WTC11 (cell line): ENCODE data around the gene CPSF4. TPM values are rescaled to one million over a fixed set of nuclear protein-coding genes. Genes with fewer than 3 reads are reported as not detected.

ENCODE experiments used
- ATF1 ChIP-seq: sonication (generic); formaldehyde crosslinking; IDR thresholded peaks from 2 replicates; pipeline ENCODE4 v1.8.1; 2023; ENCODE audit warnings: mild to moderate bottlenecking, moderate library complexity, missing genetic modification reagents
- CREM ChIP-seq: sonication (generic); formaldehyde crosslinking; IDR thresholded peaks from 2 replicates; pipeline ENCODE4 v1.8.1; 2022; ENCODE audit warnings: mild to moderate bottlenecking, missing genetic modification reagents, moderate library complexity
- EMX1 ChIP-seq: fragments of 250-450 bp; sonication (Bioruptor Pico); IDR thresholded peaks from 2 replicates; pipeline ENCODE4 v1.8.0; 2021; ENCODE audit warnings: mild to moderate bottlenecking
- ETV6 ChIP-seq: sonication (generic); formaldehyde crosslinking; IDR thresholded peaks from 2 replicates; pipeline ENCODE4 v1.8.1; 2022; ENCODE audit warnings: mild to moderate bottlenecking, missing genetic modification reagents
- GRHL2 ChIP-seq: fragments of 250-450 bp; sonication (Bioruptor Pico); IDR thresholded peaks from 2 replicates; pipeline ENCODE4 v1.8.0; 2022; ENCODE audit warnings: mild to moderate bottlenecking, moderate library complexity; ENCODE audit not compliant: insufficient replicate concordance, severe bottlenecking
- IRF2 ChIP-seq: sonication (generic); formaldehyde crosslinking; IDR thresholded peaks from 2 replicates; pipeline ENCODE4 v1.8.0; 2022; ENCODE audit warnings: low read depth, missing genetic modification reagents, borderline replicate concordance
- KAT7 ChIP-seq: sonication (generic); formaldehyde crosslinking; IDR thresholded peaks from 2 replicates; pipeline ENCODE4 v1.8.1; 2023; ENCODE audit warnings: missing genetic modification reagents, mild to moderate bottlenecking, borderline replicate concordance
- MXD4 ChIP-seq: fragments of 250-450 bp; sonication (Bioruptor Pico); IDR thresholded peaks from 2 replicates; pipeline ENCODE4 v1.8.0; 2021; ENCODE audit warnings: mild to moderate bottlenecking, moderate library complexity, borderline replicate concordance
- RELA ChIP-seq: sonication (generic); formaldehyde crosslinking; IDR thresholded peaks from 2 replicates; pipeline ENCODE4 v1.8.1; 2022; ENCODE audit warnings: missing genetic modification reagents, mild to moderate bottlenecking, borderline replicate concordance
- SMAD3 ChIP-seq: sonication (generic); formaldehyde crosslinking; IDR thresholded peaks from 2 replicates; pipeline ENCODE4 v1.8.0; 2022; ENCODE audit warnings: missing genetic modification reagents, mild to moderate bottlenecking, borderline replicate concordance
- SMAD4 ChIP-seq: sonication (generic); formaldehyde crosslinking; IDR thresholded peaks from 2 replicates; pipeline ENCODE4 v1.8.0; 2022; ENCODE audit warnings: mild to moderate bottlenecking, missing genetic modification reagents
- ZNF219 ChIP-seq: sonication (generic); formaldehyde crosslinking; IDR thresholded peaks from 2 replicates; pipeline ENCODE4 v1.8.0; 2023; ENCODE audit warnings: missing genetic modification reagents, mild to moderate bottlenecking, borderline replicate concordance
- ZNF232 ChIP-seq: sonication (generic); formaldehyde crosslinking; IDR thresholded peaks from 2 replicates; pipeline ENCODE4 v1.8.0; 2022; ENCODE audit warnings: mild to moderate bottlenecking, missing genetic modification reagents
- ZNF317 ChIP-seq: sonication (generic); formaldehyde crosslinking; IDR thresholded peaks from 2 replicates; pipeline ENCODE4 v1.8.1; 2023; ENCODE audit warnings: low read depth, mild to moderate bottlenecking, moderate library complexity, missing genetic modification reagents, borderline replicate concordance
- ZNF396 ChIP-seq: fragments of 250-450 bp; sonication (Bioruptor Pico); IDR thresholded peaks from 2 replicates; pipeline ENCODE4 v1.8.0; 2021; ENCODE audit warnings: mild to moderate bottlenecking, moderate library complexity, borderline replicate concordance
- total RNA-seq: library from RNA; stranded (reverse); gene quantifications from 3 replicates; pipeline ENCODE4 v1.2.3, GENCODE V29; 2021
- TF ChIP-seq, protein P1 (sequence below): fragments of 250-450 bp; sonication (Bioruptor Pico); IDR thresholded peaks from 2 replicates; pipeline ENCODE4 v1.8.0; 2021; ENCODE audit warnings: mild to moderate bottlenecking
- TF ChIP-seq, protein P2 (sequence below): sonication (generic); formaldehyde crosslinking; IDR thresholded peaks from 2 replicates; pipeline ENCODE4 v1.8.1; 2022; ENCODE audit warnings: mild to moderate bottlenecking, missing genetic modification reagents, moderate library complexity, borderline replicate concordance
- TF ChIP-seq, protein P3 (sequence below): sonication (generic); formaldehyde crosslinking; IDR thresholded peaks from 2 replicates; pipeline ENCODE4 v1.8.1; 2023; ENCODE audit warnings: mild to moderate bottlenecking, missing genetic modification reagents, borderline replicate concordance
- TF ChIP-seq, protein P4 (sequence below): sonication (generic); formaldehyde crosslinking; conservative IDR thresholded peaks from 2 replicates; pipeline ENCODE4 v1.8.1; 2022; ENCODE audit warnings: mild to moderate bottlenecking, missing genetic modification reagents
- TF ChIP-seq, protein P5 (sequence below): fragments of 250-450 bp; sonication (Bioruptor Pico); IDR thresholded peaks from 2 replicates; pipeline ENCODE4 v1.9.0; 2021; ENCODE audit warnings: moderate library complexity, mild to moderate bottlenecking, inconsistent platforms, borderline replicate concordance
- TF ChIP-seq, protein P6 (sequence below): sonication (generic); formaldehyde crosslinking; IDR thresholded peaks from 2 replicates; pipeline ENCODE4 v1.8.0; 2022; ENCODE audit warnings: mild to moderate bottlenecking, missing genetic modification reagents
- TF ChIP-seq, protein P7 (sequence below): sonication (generic); formaldehyde crosslinking; IDR thresholded peaks from 2 replicates; pipeline ENCODE4 v1.8.1; 2023; ENCODE audit warnings: mild to moderate bottlenecking, moderate library complexity, missing genetic modification reagents
- TF ChIP-seq, protein P8 (sequence below): sonication (generic); formaldehyde crosslinking; IDR thresholded peaks from 2 replicates; pipeline ENCODE4 v1.8.1; 2022; ENCODE audit warnings: low read depth, missing genetic modification reagents, borderline replicate concordance
- TF ChIP-seq, protein P9 (sequence below): sonication (generic); formaldehyde crosslinking; IDR thresholded peaks from 2 replicates; pipeline ENCODE4 v1.8.1; 2023; ENCODE audit warnings: mild to moderate bottlenecking, missing genetic modification reagents, moderate library complexity
- TF ChIP-seq, protein P10 (sequence below): sonication (generic); formaldehyde crosslinking; IDR thresholded peaks from 2 replicates; pipeline ENCODE4 v1.8.0; 2022; ENCODE audit warnings: mild to moderate bottlenecking, missing genetic modification reagents

Gene CPSF4
- total RNA-seq, 1 experiment from 2014 or later, result 109 TPM

DNA sequence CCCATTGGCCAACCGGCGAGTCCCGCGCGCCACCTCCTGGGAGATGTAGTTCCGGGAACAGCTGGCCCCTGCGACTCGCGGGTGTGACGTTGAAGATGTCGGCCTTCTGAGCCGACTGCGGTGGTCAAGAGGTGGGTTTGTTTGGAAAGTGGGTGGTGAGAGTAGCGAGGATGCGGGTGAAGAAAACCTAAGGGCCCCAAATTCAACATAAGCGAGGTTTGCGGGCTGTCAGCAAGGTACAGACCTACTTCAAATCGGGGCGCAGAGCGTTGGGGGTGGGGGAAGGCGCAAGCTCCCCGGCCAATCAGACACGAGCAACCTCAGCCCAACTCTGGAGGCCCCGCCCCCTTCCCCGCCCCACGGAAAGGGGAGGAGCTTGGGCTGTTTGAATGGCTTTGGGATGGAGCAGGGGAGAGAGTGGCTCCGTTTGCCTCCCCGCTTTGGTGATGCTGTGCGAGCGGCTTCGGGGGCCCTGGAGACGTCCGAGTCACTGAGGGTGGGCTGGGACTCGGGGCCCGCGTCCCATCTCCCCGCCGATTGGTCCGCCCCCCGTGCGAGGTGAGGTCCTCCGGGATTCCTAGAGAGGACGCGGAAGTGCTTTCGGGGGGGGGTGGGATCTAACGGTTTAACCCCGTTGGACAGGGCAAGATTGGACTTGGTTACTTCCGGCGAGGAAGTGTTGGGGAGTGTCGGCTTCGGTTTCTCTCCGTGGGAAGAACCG is 66.0 kb downstream of the CPSF4 start, which contains the start of gene ZKSCAN5 (continued):
- TF ChIP-seq GRHL2 (CRISPR knock-in tag), result no peak
- TF ChIP-seq, protein P1, sequence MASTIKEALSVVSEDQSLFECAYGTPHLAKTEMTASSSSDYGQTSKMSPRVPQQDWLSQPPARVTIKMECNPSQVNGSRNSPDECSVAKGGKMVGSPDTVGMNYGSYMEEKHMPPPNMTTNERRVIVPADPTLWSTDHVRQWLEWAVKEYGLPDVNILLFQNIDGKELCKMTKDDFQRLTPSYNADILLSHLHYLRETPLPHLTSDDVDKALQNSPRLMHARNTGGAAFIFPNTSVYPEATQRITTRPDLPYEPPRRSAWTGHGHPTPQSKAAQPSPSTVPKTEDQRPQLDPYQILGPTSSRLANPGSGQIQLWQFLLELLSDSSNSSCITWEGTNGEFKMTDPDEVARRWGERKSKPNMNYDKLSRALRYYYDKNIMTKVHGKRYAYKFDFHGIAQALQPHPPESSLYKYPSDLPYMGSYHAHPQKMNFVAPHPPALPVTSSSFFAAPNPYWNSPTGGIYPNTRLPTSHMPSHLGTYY (CRISPR knock-in tag), result no peak
- no peak for TF ChIP-seq MXD4 (CRISPR knock-in tag)
- TF ChIP-seq, protein P2, sequence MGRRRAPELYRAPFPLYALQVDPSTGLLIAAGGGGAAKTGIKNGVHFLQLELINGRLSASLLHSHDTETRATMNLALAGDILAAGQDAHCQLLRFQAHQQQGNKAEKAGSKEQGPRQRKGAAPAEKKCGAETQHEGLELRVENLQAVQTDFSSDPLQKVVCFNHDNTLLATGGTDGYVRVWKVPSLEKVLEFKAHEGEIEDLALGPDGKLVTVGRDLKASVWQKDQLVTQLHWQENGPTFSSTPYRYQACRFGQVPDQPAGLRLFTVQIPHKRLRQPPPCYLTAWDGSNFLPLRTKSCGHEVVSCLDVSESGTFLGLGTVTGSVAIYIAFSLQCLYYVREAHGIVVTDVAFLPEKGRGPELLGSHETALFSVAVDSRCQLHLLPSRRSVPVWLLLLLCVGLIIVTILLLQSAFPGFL (CRISPR knock-in tag), result no peak
- TF ChIP-seq EMX1, result no peak
- no peak for TF ChIP-seq ZNF232 (CRISPR knock-in tag)
- no peak for TF ChIP-seq ZNF317
- no peak for TF ChIP-seq IRF2 (CRISPR knock-in tag)
- TF ChIP-seq, protein P3, sequence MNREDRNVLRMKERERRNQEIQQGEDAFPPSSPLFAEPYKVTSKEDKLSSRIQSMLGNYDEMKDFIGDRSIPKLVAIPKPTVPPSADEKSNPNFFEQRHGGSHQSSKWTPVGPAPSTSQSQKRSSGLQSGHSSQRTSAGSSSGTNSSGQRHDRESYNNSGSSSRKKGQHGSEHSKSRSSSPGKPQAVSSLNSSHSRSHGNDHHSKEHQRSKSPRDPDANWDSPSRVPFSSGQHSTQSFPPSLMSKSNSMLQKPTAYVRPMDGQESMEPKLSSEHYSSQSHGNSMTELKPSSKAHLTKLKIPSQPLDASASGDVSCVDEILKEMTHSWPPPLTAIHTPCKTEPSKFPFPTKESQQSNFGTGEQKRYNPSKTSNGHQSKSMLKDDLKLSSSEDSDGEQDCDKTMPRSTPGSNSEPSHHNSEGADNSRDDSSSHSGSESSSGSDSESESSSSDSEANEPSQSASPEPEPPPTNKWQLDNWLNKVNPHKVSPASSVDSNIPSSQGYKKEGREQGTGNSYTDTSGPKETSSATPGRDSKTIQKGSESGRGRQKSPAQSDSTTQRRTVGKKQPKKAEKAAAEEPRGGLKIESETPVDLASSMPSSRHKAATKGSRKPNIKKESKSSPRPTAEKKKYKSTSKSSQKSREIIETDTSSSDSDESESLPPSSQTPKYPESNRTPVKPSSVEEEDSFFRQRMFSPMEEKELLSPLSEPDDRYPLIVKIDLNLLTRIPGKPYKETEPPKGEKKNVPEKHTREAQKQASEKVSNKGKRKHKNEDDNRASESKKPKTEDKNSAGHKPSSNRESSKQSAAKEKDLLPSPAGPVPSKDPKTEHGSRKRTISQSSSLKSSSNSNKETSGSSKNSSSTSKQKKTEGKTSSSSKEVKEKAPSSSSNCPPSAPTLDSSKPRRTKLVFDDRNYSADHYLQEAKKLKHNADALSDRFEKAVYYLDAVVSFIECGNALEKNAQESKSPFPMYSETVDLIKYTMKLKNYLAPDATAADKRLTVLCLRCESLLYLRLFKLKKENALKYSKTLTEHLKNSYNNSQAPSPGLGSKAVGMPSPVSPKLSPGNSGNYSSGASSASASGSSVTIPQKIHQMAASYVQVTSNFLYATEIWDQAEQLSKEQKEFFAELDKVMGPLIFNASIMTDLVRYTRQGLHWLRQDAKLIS (CRISPR knock-in tag), result no peak
- TF ChIP-seq, protein P4, sequence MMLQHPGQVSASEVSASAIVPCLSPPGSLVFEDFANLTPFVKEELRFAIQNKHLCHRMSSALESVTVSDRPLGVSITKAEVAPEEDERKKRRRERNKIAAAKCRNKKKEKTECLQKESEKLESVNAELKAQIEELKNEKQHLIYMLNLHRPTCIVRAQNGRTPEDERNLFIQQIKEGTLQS (CRISPR knock-in tag), result no peak
- peak; percentile 22; the same call in 1 of the 2 replicates for TF ChIP-seq ETV6
- TF ChIP-seq, protein P5, sequence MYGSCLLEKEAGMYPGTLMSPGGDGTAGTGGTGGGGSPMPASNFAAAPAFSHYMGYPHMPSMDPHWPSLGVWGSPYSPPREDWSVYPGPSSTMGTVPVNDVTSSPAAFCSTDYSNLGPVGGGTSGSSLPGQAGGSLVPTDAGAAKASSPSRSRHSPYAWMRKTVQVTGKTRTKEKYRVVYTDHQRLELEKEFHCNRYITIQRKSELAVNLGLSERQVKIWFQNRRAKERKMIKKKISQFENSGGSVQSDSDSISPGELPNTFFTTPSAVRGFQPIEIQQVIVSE (CRISPR knock-in tag), result no peak
- TF ChIP-seq, protein P6, sequence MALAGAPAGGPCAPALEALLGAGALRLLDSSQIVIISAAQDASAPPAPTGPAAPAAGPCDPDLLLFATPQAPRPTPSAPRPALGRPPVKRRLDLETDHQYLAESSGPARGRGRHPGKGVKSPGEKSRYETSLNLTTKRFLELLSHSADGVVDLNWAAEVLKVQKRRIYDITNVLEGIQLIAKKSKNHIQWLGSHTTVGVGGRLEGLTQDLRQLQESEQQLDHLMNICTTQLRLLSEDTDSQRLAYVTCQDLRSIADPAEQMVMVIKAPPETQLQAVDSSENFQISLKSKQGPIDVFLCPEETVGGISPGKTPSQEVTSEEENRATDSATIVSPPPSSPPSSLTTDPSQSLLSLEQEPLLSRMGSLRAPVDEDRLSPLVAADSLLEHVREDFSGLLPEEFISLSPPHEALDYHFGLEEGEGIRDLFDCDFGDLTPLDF (CRISPR knock-in tag), result no peak
- no peak for TF ChIP-seq ATF1
- TF ChIP-seq, protein P7, sequence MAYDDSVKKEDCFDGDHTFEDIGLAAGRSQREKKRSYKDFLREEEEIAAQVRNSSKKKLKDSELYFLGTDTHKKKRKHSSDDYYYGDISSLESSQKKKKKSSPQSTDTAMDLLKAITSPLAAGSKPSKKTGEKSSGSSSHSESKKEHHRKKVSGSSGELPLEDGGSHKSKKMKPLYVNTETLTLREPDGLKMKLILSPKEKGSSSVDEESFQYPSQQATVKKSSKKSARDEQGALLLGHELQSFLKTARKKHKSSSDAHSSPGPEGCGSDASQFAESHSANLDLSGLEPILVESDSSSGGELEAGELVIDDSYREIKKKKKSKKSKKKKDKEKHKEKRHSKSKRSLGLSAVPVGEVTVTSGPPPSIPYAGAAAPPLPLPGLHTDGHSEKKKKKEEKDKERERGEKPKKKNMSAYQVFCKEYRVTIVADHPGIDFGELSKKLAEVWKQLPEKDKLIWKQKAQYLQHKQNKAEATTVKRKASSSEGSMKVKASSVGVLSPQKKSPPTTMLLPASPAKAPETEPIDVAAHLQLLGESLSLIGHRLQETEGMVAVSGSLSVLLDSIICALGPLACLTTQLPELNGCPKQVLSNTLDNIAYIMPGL (CRISPR knock-in tag), result no peak
- no peak for TF ChIP-seq CREM (CRISPR knock-in tag)
- no peak for TF ChIP-seq SMAD4 (CRISPR knock-in tag)
- no peak for TF ChIP-seq ZNF396 (CRISPR knock-in tag)
- TF ChIP-seq RELA (CRISPR knock-in tag), result no peak
- no peak for TF ChIP-seq ZNF219 (CRISPR knock-in tag)
- TF ChIP-seq SMAD3 (CRISPR knock-in tag), result no peak
- TF ChIP-seq, protein P8, sequence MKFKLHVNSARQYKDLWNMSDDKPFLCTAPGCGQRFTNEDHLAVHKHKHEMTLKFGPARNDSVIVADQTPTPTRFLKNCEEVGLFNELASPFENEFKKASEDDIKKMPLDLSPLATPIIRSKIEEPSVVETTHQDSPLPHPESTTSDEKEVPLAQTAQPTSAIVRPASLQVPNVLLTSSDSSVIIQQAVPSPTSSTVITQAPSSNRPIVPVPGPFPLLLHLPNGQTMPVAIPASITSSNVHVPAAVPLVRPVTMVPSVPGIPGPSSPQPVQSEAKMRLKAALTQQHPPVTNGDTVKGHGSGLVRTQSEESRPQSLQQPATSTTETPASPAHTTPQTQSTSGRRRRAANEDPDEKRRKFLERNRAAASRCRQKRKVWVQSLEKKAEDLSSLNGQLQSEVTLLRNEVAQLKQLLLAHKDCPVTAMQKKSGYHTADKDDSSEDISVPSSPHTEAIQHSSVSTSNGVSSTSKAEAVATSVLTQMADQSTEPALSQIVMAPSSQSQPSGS (CRISPR knock-in tag), result no peak
- TF ChIP-seq, protein P9, sequence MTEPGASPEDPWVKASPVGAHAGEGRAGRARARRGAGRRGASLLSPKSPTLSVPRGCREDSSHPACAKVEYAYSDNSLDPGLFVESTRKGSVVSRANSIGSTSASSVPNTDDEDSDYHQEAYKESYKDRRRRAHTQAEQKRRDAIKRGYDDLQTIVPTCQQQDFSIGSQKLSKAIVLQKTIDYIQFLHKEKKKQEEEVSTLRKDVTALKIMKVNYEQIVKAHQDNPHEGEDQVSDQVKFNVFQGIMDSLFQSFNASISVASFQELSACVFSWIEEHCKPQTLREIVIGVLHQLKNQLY, result no peak
- TF ChIP-seq KAT7, result no peak
- TF ChIP-seq, protein P10, sequence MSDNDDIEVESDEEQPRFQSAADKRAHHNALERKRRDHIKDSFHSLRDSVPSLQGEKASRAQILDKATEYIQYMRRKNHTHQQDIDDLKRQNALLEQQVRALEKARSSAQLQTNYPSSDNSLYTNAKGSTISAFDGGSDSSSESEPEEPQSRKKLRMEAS (CRISPR knock-in tag), result peak; percentile 29; the same call in 1 of the 2 replicates
